HG02678 (cell line): ENCODE measurements around the gene NUP210.

Experiments used
- ATAC-seq: cut with Tn5 transposase; IDR thresholded peaks from one replicate; pipeline ENCODE4 v1.9.1; 2021; ENCODE audit warnings: mild to moderate bottlenecking, moderate library complexity; ENCODE audit not compliant: unreplicated experiment

Gene NUP210

GRCh38 chr3:13332158-13332557 is 88.0 kb downstream of the NUP210 start:
- peak; percentile 96 for ATAC-seq

- no peak for ATAC-seq
Observed at GRCh38 chr3:13329746-13330145, 90.4 kb downstream of the NUP210 start.

GRCh38 chr3:13325892-13326443 is 94.2 kb downstream of the NUP210 start:
- no peak for ATAC-seq

GRCh38 chr3:13324835-13325501 is 95.2 kb downstream of the NUP210 start:
- no peak for ATAC-seq

GRCh38 chr3:13323822-13324221 is 96.3 kb downstream of the NUP210 start:
- ATAC-seq, result no peak

- ATAC-seq, result no peak
Observed at GRCh38 chr3:13322324-13322723, 97.8 kb downstream of the NUP210 start.

GRCh38 chr3:13319564-13320220 is 100.4 kb downstream of the NUP210 start:
- no peak for ATAC-seq

GRCh38 chr3:13318626-13319470 is 101.3 kb downstream of the NUP210 start:
- ATAC-seq, result no peak

GRCh38 chr3:13317596-13318320 is 102.4 kb downstream of the NUP210 start:
- no peak for ATAC-seq

- ATAC-seq, result no peak
Observed at GRCh38 chr3:13316603-13317002, 103.5 kb downstream of the NUP210 start.

GRCh38 chr3:13314877-13315276 is 105.2 kb downstream of the NUP210 start:
- no peak for ATAC-seq

- no peak for ATAC-seq
Observed at GRCh38 chr3:13313813-13314212, 106.3 kb downstream of the NUP210 start.

GRCh38 chr3:13309004-13309403 is 111.1 kb downstream of the NUP210 start:
- no peak for ATAC-seq

- peak; percentile 53 for ATAC-seq
Observed at GRCh38 chr3:13308380-13308801, 111.7 kb downstream of the NUP210 start.

GRCh38 chr3:13307041-13307440 is 113.1 kb downstream of the NUP210 start:
- no peak for ATAC-seq

- no peak for ATAC-seq
Observed at GRCh38 chr3:13305623-13306022, 114.5 kb downstream of the NUP210 start.

- ATAC-seq, result no peak
Observed at GRCh38 chr3:13303410-13303809, 116.7 kb downstream of the NUP210 start.

- no peak for ATAC-seq
Observed at GRCh38 chr3:13301286-13301987, 118.7 kb downstream of the NUP210 start.

- no peak for ATAC-seq
Observed at GRCh38 chr3:13300546-13301285, 119.4 kb downstream of the NUP210 start.
